ENCODE measurements around the gene LAMA2. TPM values are rescaled to one million over a fixed set of nuclear protein-coding genes. Genes with fewer than 3 reads are reported as not detected.

LAMA2 gene
- total RNA-seq, 4 donors from 2014 or later, result 154 to 331 (median 241) TPM

DNA sequence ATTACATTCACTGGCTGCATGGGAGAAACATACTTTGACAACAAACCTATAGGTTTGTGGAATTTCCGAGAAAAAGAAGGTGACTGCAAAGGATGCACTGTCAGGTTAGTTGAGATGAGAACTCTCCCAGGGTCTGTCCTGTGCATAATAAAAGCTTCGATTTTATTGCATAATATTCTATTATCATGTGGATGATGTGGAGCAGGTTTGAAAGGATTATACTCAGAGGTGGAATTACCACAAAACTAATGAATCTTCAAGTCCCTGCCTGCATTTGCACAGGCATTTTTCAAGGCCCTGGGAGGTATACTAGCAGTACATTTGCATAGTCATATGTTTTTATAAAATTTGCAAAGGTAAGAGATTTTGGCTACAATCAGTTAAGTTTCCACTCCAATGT is 577.3 kb downstream of the LAMA2 start:
- TF ChIP-seq, protein P1, sequence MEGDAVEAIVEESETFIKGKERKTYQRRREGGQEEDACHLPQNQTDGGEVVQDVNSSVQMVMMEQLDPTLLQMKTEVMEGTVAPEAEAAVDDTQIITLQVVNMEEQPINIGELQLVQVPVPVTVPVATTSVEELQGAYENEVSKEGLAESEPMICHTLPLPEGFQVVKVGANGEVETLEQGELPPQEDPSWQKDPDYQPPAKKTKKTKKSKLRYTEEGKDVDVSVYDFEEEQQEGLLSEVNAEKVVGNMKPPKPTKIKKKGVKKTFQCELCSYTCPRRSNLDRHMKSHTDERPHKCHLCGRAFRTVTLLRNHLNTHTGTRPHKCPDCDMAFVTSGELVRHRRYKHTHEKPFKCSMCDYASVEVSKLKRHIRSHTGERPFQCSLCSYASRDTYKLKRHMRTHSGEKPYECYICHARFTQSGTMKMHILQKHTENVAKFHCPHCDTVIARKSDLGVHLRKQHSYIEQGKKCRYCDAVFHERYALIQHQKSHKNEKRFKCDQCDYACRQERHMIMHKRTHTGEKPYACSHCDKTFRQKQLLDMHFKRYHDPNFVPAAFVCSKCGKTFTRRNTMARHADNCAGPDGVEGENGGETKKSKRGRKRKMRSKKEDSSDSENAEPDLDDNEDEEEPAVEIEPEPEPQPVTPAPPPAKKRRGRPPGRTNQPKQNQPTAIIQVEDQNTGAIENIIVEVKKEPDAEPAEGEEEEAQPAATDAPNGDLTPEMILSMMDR (IDR thresholded peaks at IDR 0.05; ENCODE audit: low read depth), result no peak

DNA sequence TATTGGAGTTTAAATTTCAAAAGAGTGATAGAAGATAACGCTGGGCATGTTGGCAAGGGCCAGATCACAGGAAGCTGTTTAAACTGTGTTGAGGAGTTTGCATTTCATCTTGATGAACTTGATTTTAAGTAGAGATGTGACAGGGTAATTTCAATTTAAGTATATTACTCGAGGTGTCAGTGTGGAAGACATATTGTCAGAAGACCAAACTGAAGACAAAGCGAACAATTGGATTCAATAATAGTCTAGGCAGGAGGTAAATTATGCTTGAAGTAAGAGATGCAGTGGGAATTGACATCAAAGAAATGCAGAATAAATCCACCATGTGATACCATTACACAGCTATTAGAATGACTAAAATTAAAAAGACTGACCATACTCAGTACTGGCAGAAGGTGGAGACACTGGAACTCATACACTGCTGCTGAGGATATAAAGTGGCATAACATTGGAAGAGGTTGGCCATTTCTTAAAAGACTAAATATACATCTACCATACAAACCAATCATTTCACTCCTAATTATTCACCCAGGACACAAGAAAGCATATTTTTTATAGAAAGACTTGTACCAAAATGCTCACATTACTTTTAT is 586.2 kb downstream of the LAMA2 start:
- TF ChIP-seq, protein P1 (IDR thresholded peaks at IDR 0.05; ENCODE audit: low read depth), result no peak

DNA sequence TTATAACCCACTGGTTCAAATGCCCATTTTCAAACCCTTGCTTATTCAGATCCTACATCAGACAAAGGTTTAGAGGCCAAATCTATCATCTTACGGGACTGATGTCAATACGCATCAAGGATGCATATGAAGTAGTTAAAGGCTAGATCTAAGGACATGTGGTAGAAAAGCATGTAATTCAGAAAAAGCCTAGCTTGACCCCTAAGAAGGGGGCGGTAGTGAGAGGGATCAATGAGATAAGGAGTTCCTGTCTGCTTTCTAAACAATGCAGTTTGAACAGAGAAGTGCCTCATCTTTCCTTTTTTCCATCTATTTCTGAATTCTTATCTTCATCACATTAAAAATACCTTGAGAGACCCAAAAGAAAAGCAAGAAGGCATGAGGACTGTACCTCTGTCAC is 589.3 kb downstream of the LAMA2 start:
- TF ChIP-seq, protein P1 (IDR thresholded peaks at IDR 0.05; ENCODE audit: low read depth), result no peak

DNA sequence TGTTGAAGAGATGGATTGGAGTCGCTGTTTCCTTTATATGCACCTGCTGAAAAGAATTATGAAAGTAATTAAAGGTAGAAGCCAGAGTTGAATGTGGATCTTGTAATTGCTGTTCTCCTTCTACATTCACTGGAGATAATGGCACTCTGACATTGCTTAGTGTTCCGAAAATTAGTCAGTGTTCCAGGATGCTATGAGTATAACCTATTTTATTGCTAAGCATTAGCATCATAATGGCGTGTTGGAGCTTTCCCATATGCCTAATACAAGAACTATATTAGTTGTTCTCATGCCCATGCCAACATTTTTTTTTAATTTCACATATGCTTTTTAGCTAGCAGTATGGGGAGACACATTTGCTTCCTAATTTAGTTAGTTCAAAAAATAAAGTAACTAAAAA is 590.6 kb downstream of the LAMA2 start:
- TF ChIP-seq, protein P1 (IDR thresholded peaks at IDR 0.05; ENCODE audit: low read depth), result no peak

DNA sequence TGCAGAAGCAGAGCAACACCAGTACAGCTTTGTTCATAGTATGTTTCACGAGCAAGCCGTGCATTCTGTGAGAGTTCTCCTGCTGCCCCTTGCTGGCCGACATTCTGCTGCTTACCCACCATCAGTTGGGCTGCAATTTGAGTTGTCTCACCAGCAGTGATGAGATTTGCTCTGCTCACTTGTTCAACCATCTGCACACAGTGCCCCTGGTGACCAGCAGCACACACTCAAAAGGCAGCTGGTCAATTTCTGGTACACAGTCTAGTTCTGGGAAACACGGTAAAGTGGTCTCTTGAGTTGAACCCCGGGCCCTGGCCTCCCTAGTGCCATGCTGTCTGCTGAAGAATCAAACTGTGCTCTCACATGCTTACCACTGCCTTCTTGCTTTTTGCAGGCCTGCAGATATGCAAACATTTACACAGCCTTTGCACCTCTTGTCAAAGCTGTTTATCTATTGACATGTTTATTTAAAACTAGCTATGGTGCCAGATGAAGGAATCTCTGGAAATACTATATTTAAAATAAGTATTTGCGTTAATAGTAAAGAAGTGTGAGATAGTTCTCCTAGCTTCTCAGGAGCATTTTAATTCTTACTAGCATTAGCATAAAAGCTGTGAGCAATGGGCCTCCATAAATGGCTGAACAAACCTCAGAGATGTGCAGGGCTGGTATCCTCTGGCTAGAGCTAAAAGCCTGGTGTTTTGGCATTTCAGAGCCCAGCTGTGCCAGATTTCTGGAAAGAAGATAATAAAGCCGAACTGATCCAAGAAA is 592.7 kb downstream of the LAMA2 start:
- TF ChIP-seq, protein P1 (IDR thresholded peaks at IDR 0.05; ENCODE audit: low read depth), result no peak

DNA sequence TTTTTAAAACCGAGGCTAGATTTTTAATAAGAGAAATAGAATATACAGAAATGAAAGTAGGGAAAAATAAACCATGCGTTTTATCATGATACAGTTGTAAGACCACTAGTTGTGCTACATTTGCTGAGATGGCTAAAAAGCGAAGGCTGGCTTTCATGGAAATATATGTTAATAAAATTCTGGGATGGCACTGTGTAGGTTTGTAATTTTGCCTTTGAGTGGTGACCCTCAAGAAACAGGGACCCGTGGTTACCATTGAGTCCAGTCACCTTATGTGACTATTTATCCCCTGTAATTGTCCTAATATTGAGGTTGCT is 593.3 kb downstream of the LAMA2 start:
- TF ChIP-seq, protein P1 (IDR thresholded peaks at IDR 0.05; ENCODE audit: low read depth), result no peak

DNA sequence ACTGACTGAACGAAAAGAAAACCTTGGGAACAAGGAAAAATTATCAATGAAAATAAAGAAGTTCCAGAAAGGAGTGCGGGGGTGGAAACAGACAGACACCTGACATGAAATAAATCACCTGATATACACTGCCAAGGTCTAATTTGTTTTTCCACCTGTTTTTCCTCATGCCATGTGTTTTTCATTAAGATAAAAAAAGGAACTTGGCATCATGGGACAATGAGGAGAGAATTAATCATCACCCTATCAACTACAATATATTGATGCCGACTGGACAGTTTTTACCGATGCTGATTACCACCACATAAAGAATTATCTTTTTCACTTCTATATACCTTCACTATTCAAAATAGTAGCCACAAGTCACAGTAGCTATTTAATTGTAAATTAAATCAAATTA is 593.9 kb downstream of the LAMA2 start:
- TF ChIP-seq, protein P1 (IDR thresholded peaks at IDR 0.05; ENCODE audit: low read depth), result no peak

Measured in subcutaneous adipose tissue (tissue), 4 donors.